ENCODE measurements around the gene PRKG1. TPM values are rescaled to one million over a fixed set of nuclear protein-coding genes. Genes with fewer than 3 reads are reported as not detected.
"Not testable (repeated sequence)": the region's sequence is repeated elsewhere in the genome, so short reads cannot be mapped to it uniquely, and the experiment has no call there.

PRKG1 gene
- total and polyA plus RNA-seq, 7 donors: 4.5 to 49.0 (median 31.7) TPM

- peaks cover 11% of the 10 kb centered on the region for H3K4me1 ChIP-seq
- no peaks in the 10 kb centered on the region for H3K9me3 ChIP-seq
- H3K27ac ChIP-seq: no peak overlapping the region
- 93 to 97% (median 97%) methylated on average over 1 of the region's 1 CpG for WGBS, 3 donors
- H3K36me3 ChIP-seq (ENCODE audit: insufficient read depth in 1 of 2, low read depth in 1 of 2): no peaks in the 10 kb centered on the region
- no peak overlapping the region for H3K4me3 ChIP-seq
- TF ChIP-seq CTCF (IDR thresholded peaks at IDR 0.05): no peak
- intact Hi-C loops (cut with DNase I): no loop called here
- no peak for DNase-seq
- no peak for ATAC-seq
- no peaks in the 10 kb centered on the region for H3K27me3 ChIP-seq (ENCODE audit: insufficient read depth in 3 of 3, low read length in 2 of 3)
Measured at GRCh38 chr10:51340366-51340765, 266.1 kb downstream of the PRKG1 start.

DNA sequence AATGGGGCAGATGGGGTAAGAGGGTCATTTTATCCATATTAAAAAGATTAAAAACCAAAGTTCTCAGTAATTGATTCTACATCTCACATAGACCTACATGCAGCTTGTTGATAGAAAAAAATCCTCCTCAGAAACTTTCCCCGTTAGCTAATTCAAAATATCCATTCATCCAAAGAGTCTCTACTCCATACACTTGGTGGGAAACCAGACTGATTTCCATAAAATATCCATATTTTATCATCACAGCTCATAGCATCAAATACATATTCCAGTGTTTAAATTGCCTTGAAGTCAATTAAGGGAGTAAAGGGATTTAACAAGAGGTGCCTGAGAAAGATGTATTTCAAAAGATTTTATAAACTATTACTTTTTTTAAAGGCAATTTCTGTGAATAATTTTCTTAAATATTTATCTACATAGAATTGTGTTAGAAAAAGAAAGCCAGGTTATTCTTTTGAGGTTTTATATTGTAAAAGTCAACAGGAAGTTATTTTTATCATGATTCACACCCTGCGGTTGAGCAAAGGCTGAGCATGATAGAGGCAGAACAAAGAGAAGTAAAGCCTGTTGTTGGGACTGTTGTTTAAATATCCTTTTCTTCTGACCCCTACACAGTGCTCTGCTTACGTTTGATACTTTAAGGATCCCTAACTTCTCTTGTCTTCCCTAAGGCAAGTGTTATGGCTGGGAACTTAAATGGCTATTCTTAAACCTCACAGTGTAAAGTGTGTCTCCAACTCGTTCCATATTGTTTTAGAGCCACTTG lies 266.7 kb downstream of the PRKG1 start:
- Histone ChIP-seq H3K9me3 (no peaks in the 10 kb centered on the region), H3K27ac (no peak overlapping the region), H3K4me3 (no peak overlapping the region), H3K36me3 (ENCODE audit: insufficient read depth in 1 of 2, low read depth in 1 of 2) (no peaks in the 10 kb centered on the region), H3K27me3 (ENCODE audit: insufficient read depth in 3 of 3, low read length in 2 of 3) (no peaks in the 10 kb centered on the region), H3K4me1 (peaks cover 11% of the 10 kb centered on the region)
- ATAC-seq (no peak), DNase-seq (no peak)
- intact Hi-C loops (cut with DNase I): no loop called here
- no peak for TF ChIP-seq CTCF (IDR thresholded peaks at IDR 0.05)
- 76 to 86% (median 79%) methylated on average over 4 of the region's 4 CpGs for WGBS, 3 donors

DNA sequence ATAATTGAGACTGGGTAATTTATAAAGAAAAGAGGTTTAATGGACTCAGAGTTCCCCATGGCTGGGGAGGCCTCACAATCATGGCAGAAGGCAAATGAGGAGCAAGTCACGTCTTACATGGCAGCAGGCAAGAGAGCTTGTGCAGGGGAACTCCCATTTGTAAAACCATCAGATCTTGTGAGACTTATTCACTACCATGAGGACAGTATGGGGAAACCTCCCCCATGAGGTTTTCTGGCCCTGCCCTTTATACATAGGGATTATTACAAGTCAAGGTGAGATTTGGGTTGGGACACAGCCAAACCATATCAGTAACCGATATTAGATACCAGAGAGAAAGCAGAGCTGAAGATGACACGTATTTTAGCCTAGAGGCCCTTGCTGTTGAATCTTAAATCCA lies 267.5 kb downstream of the PRKG1 start:
- ATAC-seq; intact Hi-C loops (cut with DNase I); H3K27ac ChIP-seq; H3K4me3 ChIP-seq; H3K27me3 ChIP-seq (ENCODE audit: insufficient read depth in 3 of 3, low read length in 2 of 3); H3K9me3 ChIP-seq; DNase-seq; H3K36me3 ChIP-seq (ENCODE audit: insufficient read depth in 1 of 2, low read depth in 1 of 2): not testable (repeated sequence)
- WGBS, 3 donors: 62 to 89% (median 73%) methylated on average over 3 of the region's 3 CpGs
- H3K4me1 ChIP-seq: peaks cover 11% of the 10 kb centered on the region

- Histone ChIP-seq H3K36me3 (ENCODE audit: insufficient read depth in 1 of 2, low read depth in 1 of 2) (no peaks in the 10 kb centered on the region), H3K4me3 (no peak overlapping the region), H3K27me3 (ENCODE audit: insufficient read depth in 3 of 3, low read length in 2 of 3) (no peaks in the 10 kb centered on the region), H3K9me3 (no peaks in the 10 kb centered on the region), H3K27ac (no peak overlapping the region), H3K4me1 (peaks cover 11% of the 10 kb centered on the region)
- no peak for ATAC-seq
- intact Hi-C loops (cut with DNase I): no loop called here
- WGBS, 3 donors: 97 to 100% (median 100%) methylated on average over 1 of the region's 1 CpG
- DNase-seq: no peak
- TF ChIP-seq CTCF (IDR thresholded peaks at IDR 0.05): no peak
Measured at GRCh38 chr10:51342381-51342780, 268.1 kb downstream of the PRKG1 start.

DNA sequence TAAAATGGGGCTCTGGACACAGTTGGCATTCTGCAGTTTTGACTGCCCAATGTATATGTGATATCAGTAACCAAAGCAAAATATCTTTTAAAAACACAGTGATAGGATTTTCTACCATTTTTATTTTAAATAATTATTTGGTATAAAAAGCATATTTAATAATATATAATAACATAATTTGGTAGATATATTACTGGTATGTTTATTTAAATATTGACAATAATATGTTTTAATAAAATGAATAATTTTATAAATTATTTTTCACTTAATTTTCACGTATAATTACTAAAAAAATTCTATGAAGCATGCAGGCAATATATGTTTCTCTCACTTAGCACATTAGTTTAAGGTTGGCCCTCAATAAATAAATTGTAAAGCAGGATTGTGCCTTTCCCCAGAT lies 269.1 kb downstream of the PRKG1 start:
- H3K4me3 ChIP-seq: no peak overlapping the region
- TF ChIP-seq CTCF (IDR thresholded peaks at IDR 0.05): no peak
- H3K27ac ChIP-seq: no peak overlapping the region
- intact Hi-C loops (cut with DNase I): no loop called here
- no peaks in the 10 kb centered on the region for H3K9me3 ChIP-seq
- DNase-seq (no peak), ATAC-seq (no peak)
- H3K4me1 ChIP-seq: peaks cover 11% of the 10 kb centered on the region
- no peaks in the 10 kb centered on the region for H3K36me3 ChIP-seq (ENCODE audit: insufficient read depth in 1 of 2, low read depth in 1 of 2)
- WGBS, 3 donors: 87 to 93% (median 89%) methylated on average over 1 of the region's 1 CpG
- no peaks in the 10 kb centered on the region for H3K27me3 ChIP-seq (ENCODE audit: insufficient read depth in 3 of 3, low read length in 2 of 3)
